Pancreas (tissue), 10 donors: Measurements from ENCODE around the gene HIBADH. TPM values are rescaled to one million over a fixed set of nuclear protein-coding genes. Genes with fewer than 3 reads are reported as not detected.
A peak's percentile ranks its signal among the peaks of the same experiment; 100 is the strongest.

ENCODE experiments used
- ATAC-seq, 4 donors: fragments of 200-7000 bp; cut with Tn5 transposase; one replicate each; pipeline versions ENCODE4 v1.8.0 to v1.9.1; 2020; ENCODE audit warnings: mild to moderate bottlenecking in 4 of 4, moderate library complexity in 4 of 4
- DNase-seq, 6 donors: peaks; one replicate each; pipeline ENCODE4 v3.0.0-alpha.2; 2020
- FAIRE-seq: peaks from 2 replicates; lab custom pipeline; 2012; peaks lifted over from hg19 to GRCh38; lab: Jason Lieb, UNC
- H3K27ac ChIP-seq, 4 donors: fragments of 200-600 bp; sonication (generic); 1 replicate in 3 of 4; 2 replicates in 1 of 4; pipeline versions ENCODE4 v1.5.0 to v1.8.0; 2020
- H3K27me3 ChIP-seq, 4 donors: fragments of 200-600 bp; one replicate each; pipeline ENCODE4 v1.8.0; 2021
- H3K36me3 ChIP-seq, 3 donors: fragments of 200-600 bp; sonication (generic) in 1 of 3; one replicate each; pipeline versions ENCODE4 v1.5.0 to v1.8.0; 2020 to 2021
- H3K4me1 ChIP-seq, 3 donors: fragments of 200-600 bp; one replicate each; pipeline ENCODE4 v1.8.0; 2021
- H3K4me3 ChIP-seq, 4 donors: fragments of 200-600 bp; sonication (generic) in 2 of 4; one replicate each; pipeline versions ENCODE4 v1.5.0 to v1.8.0; 2020 to 2021
- H3K9me3 ChIP-seq, 4 donors: fragments of 200-600 bp; one replicate each; pipeline ENCODE4 v1.8.0; 2021
- CTCF ChIP-seq, 4 donors: fragments of 200-600 bp; sonication (generic) in 3 of 4; IDR thresholded peaks; one replicate each; pipeline versions ENCODE4 v1.5.0 to v1.8.0; 2021; ENCODE audit warnings: antibody characterized with exemption in 4 of 4
- WGBS, 2 donors: extraction: QIAGEN DNeasy Blood & Tissue Kit; methylation state at CpG; one replicate each; pipeline ENCODE4 v1.1.7; 2013; 5-methylcytosine and 5-hydroxymethylcytosine counted together
- intact Hi-C, 3 donors: fragments of 100-400 bp; cut with DNase I; formaldehyde crosslinking; loops; one replicate each; pipeline versions ENCODE4 v1.11.1 to v1.14.2; 2022
- polyA plus RNA-seq, 2 donors: library from polyadenylated mRNA; stranded (reverse); fragments of 200-250 nt; gene quantifications; one replicate each; pipeline ENCODE4 v1.2.3, GENCODE V29; 2013
- total RNA-seq, 6 donors: library from RNA; stranded (reverse); fragmentation: NEBNext Ultra II Directional in 4 of 6; extraction: Animal tissue kit (Norgen Biotek cat#: 25700) in 4 of 6; gene quantifications; one replicate each; pipeline versions ENCODE4 v1.2.1 to v1.2.4, GENCODE V29; 2021 to 2023
- donor health status: healthy with polysubstance abuse.
- donor health status: DM: no; HTN: no; CAD: no; lungs with moderate emphysema.
- donor health status: DM: no; HTN: no; CAD: no.
- donor health status: control.
- donor health status: control.
- donor health status: Bipolar disorder and iron deficiency.
- donor health status: DM: yes; HTN: yes; CAD: no.
- donor health status: DM: no; HTN: no; CAD: no.
- donor health status: DM: no; HTN: no; CAD: no.
- donor health status: DM: yes; HTN: yes; CAD: no.

Gene HIBADH
- total and polyA plus RNA-seq, 8 donors = 10.2 to 23.3 (median 14.2) TPM

GRCh38 chr7:27522566-27522965 lies 140.1 kb downstream of the HIBADH start:
- no peak for DNase-seq
- 94 to 98% methylated on average over 2 of the region's 2 CpGs for WGBS, 2 donors
- Histone ChIP-seq H3K9me3 (no peaks in the 10 kb centered on the region), H3K36me3 (no peaks in the 10 kb centered on the region), H3K4me3 (no peak overlapping the region), H3K27me3 (no peaks in the 10 kb centered on the region), H3K4me1 (no peaks in the 10 kb centered on the region), H3K27ac (no peak overlapping the region)
- FAIRE-seq = no peak
- no peak for TF ChIP-seq CTCF (IDR thresholded peaks at IDR 0.05)
- intact Hi-C loops = no loop called here
- ATAC-seq = no peak

- Histone ChIP-seq H3K27me3 (no peaks in the 10 kb centered on the region), H3K27ac (no peak overlapping the region), H3K4me3 (no peak overlapping the region), H3K9me3 (no peaks in the 10 kb centered on the region), H3K36me3 (no peaks in the 10 kb centered on the region), H3K4me1 (no peaks in the 10 kb centered on the region)
- no peak for TF ChIP-seq CTCF (IDR thresholded peaks at IDR 0.05)
- FAIRE-seq = no peak
- peak in 1 of 4 donors; percentile 23 for ATAC-seq
- 92% methylated on average over 17 of the region's 17 CpGs for WGBS, 2 donors
- intact Hi-C loops = no loop called here
- DNase-seq = peak in 1 of 6 donors; percentile 15
Measured at GRCh38 chr7:27520815-27521790, 141.6 kb downstream of the HIBADH start.

- DNase-seq = no peak
- H3K9me3 ChIP-seq = no peaks in the 10 kb centered on the region
- H3K36me3 ChIP-seq = no peaks in the 10 kb centered on the region
- H3K27ac ChIP-seq = no peak overlapping the region
- no peak overlapping the region for H3K4me3 ChIP-seq
- no peak for TF ChIP-seq CTCF (IDR thresholded peaks at IDR 0.05)
- WGBS, 2 donors = 96 to 99% methylated on average over 9 of the region's 9 CpGs
- FAIRE-seq = no peak
- ATAC-seq = no peak
- no peaks in the 10 kb centered on the region for H3K4me1 ChIP-seq
- intact Hi-C loops = no loop called here
- no peaks in the 10 kb centered on the region for H3K27me3 ChIP-seq
Measured at GRCh38 chr7:27519793-27520469, 142.8 kb downstream of the HIBADH start.

- no peak for TF ChIP-seq CTCF (IDR thresholded peaks at IDR 0.05)
- Histone ChIP-seq H3K36me3 (no peaks in the 10 kb centered on the region), H3K4me3 (no peak overlapping the region), H3K4me1 (no peaks in the 10 kb centered on the region), H3K9me3 (no peaks in the 10 kb centered on the region), H3K27me3 (no peaks in the 10 kb centered on the region), H3K27ac (no peak overlapping the region)
- DNase-seq (no peak), ATAC-seq (no peak), FAIRE-seq (no peak)
- intact Hi-C loops = no loop called here
- 72 to 74% methylated on average over 4 of the region's 4 CpGs for WGBS, 2 donors
Measured at GRCh38 chr7:27518561-27519350, 143.9 kb downstream of the HIBADH start.
